HepG2 (cell line): Measurements from ENCODE around the gene TEKTIP1. TPM values are rescaled to one million over a fixed set of nuclear protein-coding genes. Genes with fewer than 3 reads are reported as not detected.
A peak's percentile ranks its signal among the peaks of the same experiment; 100 is the strongest.

Experiments
- ATAC-seq: fragments of 200-7000 bp; cut with Tn5 transposase; 3 replicates; pipeline ENCODE4 v1.9.1; 2020; ENCODE audit warnings: mild to moderate bottlenecking, moderate library complexity
- BruUV-seq: library from RNA; stranded (reverse); fragments of 400-500 nt; replicated peaks from 2 replicates; lab custom pipeline; 2021; lab: Mats Ljungman, UMichigan
- CTCF ChIA-PET: fragments of 300-600 bp; formaldehyde crosslinking; extraction: SDS; loops from one replicate; lab custom pipeline; 2021; ENCODE audit warnings: low total read pairs, inconsistent platforms, low intra/inter-chr PET ratio; lab: Yijun Ruan, JAX
- POLR2A ChIA-PET: fragments of 350-600 bp; sonication (Branson Sonifier 250); formaldehyde crosslinking; loops from one replicate; lab custom pipeline; 2020; ENCODE audit warnings: antibody characterized with exemption, inconsistent platforms; lab: Yijun Ruan, JAX
- DNase-seq: peaks from one replicate; pipeline ENCODE4 v3.0.0-alpha.2; 2015; ENCODE audit warnings: low spot score
- FAIRE-seq: peaks from 3 replicates; lab custom pipeline; 2011; peaks lifted over from hg19 to GRCh38; lab: Jason Lieb, UNC
- H2AFZ ChIP-seq: one replicate; pipeline ENCODE4 v1.6.1; 2011; ENCODE audit warnings: low read length, inconsistent platforms
- H3K27ac ChIP-seq: fragments of 300-600 bp; 3 replicates; pipeline ENCODE4 v1.8.0; 2011; ENCODE audit warnings: mixed run types, mild to moderate bottlenecking, mixed read lengths, low read length, inconsistent platforms; ENCODE audit not compliant: insufficient read depth; ENCODE audit errors: extremely low read length
- H3K27me3 ChIP-seq, 2 experiments: fragments of 200-600 bp in 1 of 2; 2 replicates in 1 of 2; 3 replicates in 1 of 2; pipeline versions ENCODE4 v1.6.0 to v1.8.0; 2011; ENCODE audit warnings: low read length in 2 of 2, mild to moderate bottlenecking in 2 of 2, moderate library complexity in 2 of 2, inconsistent platforms in 1 of 2; ENCODE audit not compliant: insufficient read depth in 2 of 2, control insufficient read depth in 1 of 2
- H3K36me3 ChIP-seq, 2 experiments: fragments of 200-600 bp in 1 of 2; replicated peaks in 1 of 2; 2 replicates in 1 of 2; 3 replicates in 1 of 2; pipeline versions ENCODE4 v1.5.1 to v1.8.0; 2011; ENCODE audit warnings: low read length in 2 of 2, inconsistent platforms in 1 of 2; ENCODE audit not compliant: insufficient read depth in 2 of 2, control insufficient read depth in 1 of 2
- H3K4me1 ChIP-seq: 2 replicates; pipeline ENCODE4 v1.5.1; 2012; ENCODE audit warnings: low read length, inconsistent platforms; ENCODE audit not compliant: insufficient read depth
- H3K4me2 ChIP-seq: 2 replicates; pipeline ENCODE4 v1.6.0; 2011; ENCODE audit warnings: low read depth, low read length, inconsistent platforms
- H3K4me3 ChIP-seq, 3 experiments: fragments of 200-600 bp in 1 of 3; sonication (generic), shearing (Covaris generic) in 1 of 3; replicated peaks in 1 of 3; 2 replicates each; pipeline ENCODE4 v1.5.1; 2011 to 2016; ENCODE audit warnings: low read length in 3 of 3, inconsistent platforms in 2 of 3, low read depth in 2 of 3, mild to moderate bottlenecking in 2 of 3, control low read depth in 1 of 3, mixed read lengths in 1 of 3; ENCODE audit not compliant: insufficient read depth in 1 of 3
- H3K79me2 ChIP-seq: one replicate; pipeline ENCODE4 v1.6.1; 2011; ENCODE audit warnings: low read length, inconsistent platforms; ENCODE audit not compliant: insufficient read depth
- H3K9ac ChIP-seq: 2 replicates; pipeline ENCODE4 v1.6.0; 2011; ENCODE audit warnings: mild to moderate bottlenecking, low read depth, low read length, inconsistent platforms; ENCODE audit not compliant: insufficient read depth
- H3K9me3 ChIP-seq: 2 replicates; pipeline ENCODE4 v1.5.1; 2012; ENCODE audit warnings: mild to moderate bottlenecking, low read length
- H4K20me1 ChIP-seq: 2 replicates; pipeline ENCODE4 v1.6.0; 2011; ENCODE audit warnings: inconsistent platforms, mild to moderate bottlenecking, low read length, moderate library complexity; ENCODE audit not compliant: insufficient read depth
- HMGXB4 ChIP-seq, 2 experiments: sonication (generic) in 1 of 2; formaldehyde crosslinking in 1 of 2; IDR thresholded peaks; 2 replicates each; pipeline versions ENCODE4 v1.4.0 to v1.6.1; 2018 to 2020; ENCODE audit warnings: missing genetic modification reagents in 2 of 2, borderline replicate concordance in 1 of 2, low read depth in 1 of 2, mild to moderate bottlenecking in 1 of 2, missing biosample characterization in 1 of 2
- MAZ ChIP-seq, 2 experiments: sonication (generic) in 1 of 2; formaldehyde crosslinking in 1 of 2; IDR thresholded peaks; 2 replicates each; pipeline versions ENCODE4 v1.5.0 to v1.6.1; 2012 to 2020; ENCODE audit warnings: low read depth in 2 of 2, mild to moderate bottlenecking in 2 of 2, borderline replicate concordance in 1 of 2, improper control_type of control experiment in 1 of 2, low read length in 1 of 2, missing genetic modification reagents in 1 of 2, moderate library complexity in 1 of 2
- MTA3 ChIP-seq: sonication (generic); formaldehyde crosslinking; IDR thresholded peaks from 2 replicates; pipeline ENCODE4 v1.4.0; 2020; ENCODE audit warnings: missing genetic modification reagents
- NFE2 ChIP-seq: sonication (generic); formaldehyde crosslinking; IDR thresholded peaks from 2 replicates; pipeline ENCODE4 v1.4.0; 2020; ENCODE audit warnings: missing genetic modification reagents
- NFRKB ChIP-seq: fragments of 450-650 bp; IDR thresholded peaks from 2 replicates; pipeline ENCODE4 v1.6.1; 2017
- POGK ChIP-seq: sonication (generic); formaldehyde crosslinking; conservative IDR thresholded peaks from 2 replicates; pipeline ENCODE4 v1.8.0; 2022; ENCODE audit warnings: mild to moderate bottlenecking, moderate library complexity, missing genetic modification reagents
- RAD51 ChIP-seq: fragments of 450-650 bp; IDR thresholded peaks from 2 replicates; pipeline ENCODE4 v1.6.1; 2016; ENCODE audit warnings: borderline replicate concordance
- RFXAP ChIP-seq: sonication (generic); formaldehyde crosslinking; IDR thresholded peaks from 2 replicates; pipeline ENCODE4 v1.4.0; 2020; ENCODE audit warnings: missing genetic modification reagents, borderline replicate concordance
- SMARCE1 ChIP-seq: fragments of 450-650 bp; IDR thresholded peaks from 2 replicates; pipeline ENCODE4 v1.6.1; 2017; ENCODE audit warnings: borderline replicate concordance
- TFE3 ChIP-seq: IDR thresholded peaks from 2 replicates; pipeline ENCODE4 v1.6.1; 2016
- UBTF ChIP-seq: sonication (generic); formaldehyde crosslinking; IDR thresholded peaks from 2 replicates; pipeline ENCODE4 v1.4.0; 2020; ENCODE audit warnings: mild to moderate bottlenecking, missing genetic modification reagents
- ZNF367 ChIP-seq: sonication (generic); formaldehyde crosslinking; IDR thresholded peaks from 2 replicates; pipeline ENCODE4 v1.4.0; 2020; ENCODE audit warnings: missing genetic modification reagents, borderline replicate concordance
- ZNF691 ChIP-seq: sonication (generic); formaldehyde crosslinking; IDR thresholded peaks from 2 replicates; pipeline ENCODE4 v1.4.0; 2020; ENCODE audit warnings: missing genetic modification reagents, low read depth, mild to moderate bottlenecking, borderline replicate concordance
- ZNF766 ChIP-seq: sonication (generic); formaldehyde crosslinking; IDR thresholded peaks from 2 replicates; pipeline ENCODE4 v1.5.0; 2020; ENCODE audit warnings: missing genetic modification reagents, borderline replicate concordance
- ZSCAN21 ChIP-seq: sonication (generic); formaldehyde crosslinking; IDR thresholded peaks from 2 replicates; pipeline ENCODE4 v1.8.0; 2022; ENCODE audit warnings: mild to moderate bottlenecking, missing genetic modification reagents, moderate library complexity, borderline replicate concordance
- WGBS: methylation state at CpG from one replicate; pipeline ENCODE4 v1.1.6; 2017; ENCODE audit warnings: low lambda C conversion rate; 5-methylcytosine and 5-hydroxymethylcytosine counted together
- in situ Hi-C: cut with HindIII; loops from 2 replicates; pipeline ENCODE4 v1.10.0; 2017; ENCODE audit warnings: low pct_unique_long_range_greater_than_20kb; ENCODE audit not compliant: extremely low pct_ligation_motif_present
- intact Hi-C: fragments of 100-400 bp; cut with micrococcal nuclease; formaldehyde crosslinking; loops from one replicate; pipeline ENCODE4 v1.10.0; 2022; ENCODE audit not compliant: unreplicated experiment
- polyA plus RNA-seq, 8 experiments: library from polyadenylated mRNA; depleted of rRNA in 3 of 8; stranded (reverse) in 7 of 8; unstranded in 1 of 8; fragments of >200 nt; fragmentation: Illumina TruSeq in 4 of 8; extraction: Trizol in 4 of 8; gene quantifications; 2 replicates each; pipeline versions ENCODE4 v1.2.1 to v1.2.3, GENCODE V29; 2011 to 2016; ENCODE audit warnings: low read depth in 4 of 8, missing spikeins in 1 of 8, mixed read lengths in 1 of 8; ENCODE audit not compliant: insufficient read depth in 1 of 8
- total RNA-seq, 5 experiments: library from RNA; depleted of rRNA; stranded (reverse); fragments of >200 nt; fragmentation: Illumina TruSeq; extraction: Trizol; gene quantifications; 2 replicates each; pipeline ENCODE4 v1.2.3, GENCODE V29; 2016; ENCODE audit warnings: low read depth in 1 of 5

Gene TEKTIP1
- total and polyA plus RNA-seq, 2 of the 13 experiments (the other 11 are each of a cell fraction or from before 2014, with no cell fraction given) = not detected

- peaks cover 14% of the 10 kb centered on the region for H3K79me2 ChIP-seq
- H2AFZ ChIP-seq = no peak overlapping the region
- no peak for DNase-seq
- TF ChIP-seq ZNF766 (CRISPR knock-in tag) = no peak
- no peak for TF ChIP-seq POGK (CRISPR knock-in tag)
- no peak for TF ChIP-seq TFE3 (CRISPR knock-in tag)
- TF ChIP-seq RAD51 = no peak
- TF ChIP-seq ZSCAN21 = peak; percentile 6; the same call in 1 of the 2 replicates
- peak; percentile 34; the same call in 1 of the 2 replicates for TF ChIP-seq ZNF691 (CRISPR knock-in tag)
- peak; percentile 15; the same call in 1 of the 2 replicates for TF ChIP-seq UBTF (CRISPR knock-in tag)
- TF ChIP-seq SMARCE1 = no peak
- no peak for TF ChIP-seq NFRKB
- no peak for TF ChIP-seq ZNF367 (CRISPR knock-in tag)
- no peak for TF ChIP-seq RFXAP (CRISPR knock-in tag)
- no peak for TF ChIP-seq NFE2 (CRISPR knock-in tag)
- TF ChIP-seq HMGXB4 (CRISPR knock-in tag; IDR thresholded peaks at IDR 0.05; ENCODE audit: borderline replicate concordance in 1 of 2, low read depth in 1 of 2) = 0 out of 4 replicates have a peak, but pooled peaks have one; percentile 9 to 38
- TF ChIP-seq MAZ (IDR thresholded peaks at IDR 0.05; ENCODE audit: borderline replicate concordance, low read depth, low read length) = no peak
- TF ChIP-seq MAZ (CRISPR knock-in tag; IDR thresholded peaks at IDR 0.05; ENCODE audit: low read depth) = no peak
- no peak for TF ChIP-seq MTA3
These were observed 18.0 kb downstream of the TEKTIP1 start for GRCh38 chr19:3556978-3557460.

More at GRCh38 chr19:3556978-3557460, 18.0 kb downstream of the TEKTIP1 start:
- H3K4me3 ChIP-seq = peak overlapping the region; percentile 85 to 95 (median 91)
- FAIRE-seq = no peak
- BruUV-seq = no TSS peak
- ATAC-seq = peak; percentile 12
- peaks cover 54% of the 10 kb centered on the region for H3K4me1 ChIP-seq
- in situ Hi-C loops (no loop called here), intact Hi-C loops (no loop called here)
- WGBS = 4% methylated on average over 10 of the region's 60 CpGs
- no peaks in the 10 kb centered on the region for H3K9me3 ChIP-seq
- H3K4me2 ChIP-seq = peak overlapping the region; percentile 96
- H3K27me3 ChIP-seq = no peaks in the 10 kb centered on the region
- no peaks in the 10 kb centered on the region for H4K20me1 ChIP-seq
- ChIA-PET CTCF (no interaction called here), POLR2A (interaction anchor here (0.7 to 2.3 kb wide), 4 partner anchors 12 to 76 kb away, joined by 3 to 6 read pairs (median 4); partner anchors contain the start of genes DOHH and SMIM24)
- peak overlapping the region; percentile 87 for H3K9ac ChIP-seq
- H3K27ac ChIP-seq = no peak overlapping the region
- no peaks in the 10 kb centered on the region for H3K36me3 ChIP-seq
